ENCODE results near the gene GAS2L3.

The GAS2L3 gene

GRCh38 chr12:100564090-100564489, 9.4 kb upstream of the GAS2L3 start:
- H3K27ac Mint-ChIP-seq, result no peak overlapping the region
- no peaks in the 10 kb centered on the region for H3K9me3 Mint-ChIP-seq
- H3K4me3 Mint-ChIP-seq, result no peak overlapping the region
- H3K4me1 Mint-ChIP-seq (ENCODE audit: low read depth), result peaks cover 9% of the 10 kb centered on the region
- H3K27me3 Mint-ChIP-seq (ENCODE audit: low read depth), result peaks cover 19% of the 10 kb centered on the region
- H3K36me3 Mint-ChIP-seq (ENCODE audit: low read depth), result no peaks in the 10 kb centered on the region
- no peak for DNase-seq (ENCODE audit: low spot score)

- Mint-ChIP-seq H3K4me1 (ENCODE audit: low read depth) (peaks cover 9% of the 10 kb centered on the region), H3K9me3 (no peaks in the 10 kb centered on the region), H3K36me3 (ENCODE audit: low read depth) (no peaks in the 10 kb centered on the region), H3K27me3 (ENCODE audit: low read depth) (peaks cover 19% of the 10 kb centered on the region), H3K27ac (no peak overlapping the region), H3K4me3 (no peak overlapping the region)
- DNase-seq (ENCODE audit: low spot score), result no peak
Observed at GRCh38 chr12:100564905-100565467, 8.5 kb upstream of the GAS2L3 start.

- Mint-ChIP-seq H3K4me1 (ENCODE audit: low read depth) (peaks cover 9% of the 10 kb centered on the region), H3K27ac (no peak overlapping the region), H3K27me3 (ENCODE audit: low read depth) (peaks cover 19% of the 10 kb centered on the region), H3K36me3 (ENCODE audit: low read depth) (no peaks in the 10 kb centered on the region), H3K9me3 (no peaks in the 10 kb centered on the region), H3K4me3 (no peak overlapping the region)
- DNase-seq (ENCODE audit: low spot score), result no peak
Observed at GRCh38 chr12:100565987-100566545, 7.4 kb upstream of the GAS2L3 start.

GRCh38 chr12:100566887-100567637, 6.4 kb upstream of the GAS2L3 start:
- peak; percentile 24 for DNase-seq (ENCODE audit: low spot score)
- no peaks in the 10 kb centered on the region for H3K36me3 Mint-ChIP-seq (ENCODE audit: low read depth)
- no peak overlapping the region for H3K4me3 Mint-ChIP-seq
- H3K27ac Mint-ChIP-seq, result no peak overlapping the region
- no peaks in the 10 kb centered on the region for H3K9me3 Mint-ChIP-seq
- H3K4me1 Mint-ChIP-seq (ENCODE audit: low read depth), result peaks cover 9% of the 10 kb centered on the region
- peaks cover 19% of the 10 kb centered on the region for H3K27me3 Mint-ChIP-seq (ENCODE audit: low read depth)

GRCh38 chr12:100567945-100568344, 5.5 kb upstream of the GAS2L3 start:
- Mint-ChIP-seq H3K4me3 (no peak overlapping the region), H3K36me3 (ENCODE audit: low read depth) (no peaks in the 10 kb centered on the region), H3K27me3 (ENCODE audit: low read depth) (peaks cover 18% of the 10 kb centered on the region), H3K4me1 (ENCODE audit: low read depth) (peaks cover 9% of the 10 kb centered on the region), H3K27ac (no peak overlapping the region), H3K9me3 (no peaks in the 10 kb centered on the region)
- DNase-seq (ENCODE audit: low spot score), result no peak

GRCh38 chr12:100572184-100572583, 1.3 kb upstream of the GAS2L3 start:
- H3K27me3 Mint-ChIP-seq (ENCODE audit: low read depth), result peaks cover 19% of the 10 kb centered on the region
- H3K9me3 Mint-ChIP-seq, result no peaks in the 10 kb centered on the region
- peak overlapping the region; percentile 35 for H3K4me3 Mint-ChIP-seq
- no peaks in the 10 kb centered on the region for H3K36me3 Mint-ChIP-seq (ENCODE audit: low read depth)
- no peak overlapping the region for H3K27ac Mint-ChIP-seq
- H3K4me1 Mint-ChIP-seq (ENCODE audit: low read depth), result peaks cover 15% of the 10 kb centered on the region
- no peak for DNase-seq (ENCODE audit: low spot score)

- H3K9me3 Mint-ChIP-seq, result no peaks in the 10 kb centered on the region
- no peak for DNase-seq (ENCODE audit: low spot score)
- H3K27ac Mint-ChIP-seq, result no peak overlapping the region
Observed at GRCh38 chr12:100574187-100575074, 947 bp downstream of the GAS2L3 start.

GRCh38 chr12:100576331-100577036, 3.0 kb downstream of the GAS2L3 start:
- peaks cover 8% of the 10 kb centered on the region for H3K4me1 Mint-ChIP-seq (ENCODE audit: low read depth)
- no peak for DNase-seq (ENCODE audit: low spot score)
- H3K9me3 Mint-ChIP-seq, result no peaks in the 10 kb centered on the region
- H3K4me3 Mint-ChIP-seq, result no peak overlapping the region
- H3K36me3 Mint-ChIP-seq (ENCODE audit: low read depth), result no peaks in the 10 kb centered on the region
- no peak overlapping the region for H3K27ac Mint-ChIP-seq
- peaks cover 9% of the 10 kb centered on the region for H3K27me3 Mint-ChIP-seq (ENCODE audit: low read depth)

More at GRCh38 chr12:100574187-100575074, 947 bp downstream of the GAS2L3 start:
- Mint-ChIP-seq H3K4me3 (peak overlapping the region; percentile 94), H3K27me3 (ENCODE audit: low read depth) (peaks cover 9% of the 10 kb centered on the region), H3K4me1 (ENCODE audit: low read depth) (peaks cover 8% of the 10 kb centered on the region), H3K36me3 (ENCODE audit: low read depth) (no peaks in the 10 kb centered on the region)

GRCh38 chr12:100578923-100579322, 5.4 kb downstream of the GAS2L3 start:
- H3K9me3 Mint-ChIP-seq, result peaks cover 15% of the 10 kb centered on the region
- no peaks in the 10 kb centered on the region for H3K36me3 Mint-ChIP-seq (ENCODE audit: low read depth)
- H3K4me1 Mint-ChIP-seq (ENCODE audit: low read depth), result peaks cover 8% of the 10 kb centered on the region
- H3K4me3 Mint-ChIP-seq, result no peak overlapping the region
- H3K27me3 Mint-ChIP-seq (ENCODE audit: low read depth), result peaks cover 9% of the 10 kb centered on the region
- no peak overlapping the region for H3K27ac Mint-ChIP-seq
- no peak for DNase-seq (ENCODE audit: low spot score)

- peaks cover under 1% of the 10 kb centered on the region for H3K4me1 Mint-ChIP-seq (ENCODE audit: low read depth)
- peaks cover 2% of the 10 kb centered on the region for H3K27me3 Mint-ChIP-seq (ENCODE audit: low read depth)
- no peaks in the 10 kb centered on the region for H3K36me3 Mint-ChIP-seq (ENCODE audit: low read depth)
- H3K27ac Mint-ChIP-seq, result no peak overlapping the region
- H3K4me3 Mint-ChIP-seq, result no peak overlapping the region
- H3K9me3 Mint-ChIP-seq, result peaks cover 21% of the 10 kb centered on the region
- DNase-seq (ENCODE audit: low spot score), result no peak
Observed at GRCh38 chr12:100579844-100580243, 6.4 kb downstream of the GAS2L3 start.

- Mint-ChIP-seq H3K4me1 (ENCODE audit: low read depth) (no peaks in the 10 kb centered on the region), H3K36me3 (ENCODE audit: low read depth) (peaks cover 4% of the 10 kb centered on the region), H3K4me3 (no peak overlapping the region), H3K9me3 (peaks cover 50% of the 10 kb centered on the region), H3K27ac (no peak overlapping the region), H3K27me3 (ENCODE audit: low read depth) (no peaks in the 10 kb centered on the region)
- DNase-seq (ENCODE audit: low spot score), result no peak
Observed at GRCh38 chr12:100584256-100584655, 10.8 kb downstream of the GAS2L3 start.

- Mint-ChIP-seq H3K27ac (no peak overlapping the region), H3K4me1 (ENCODE audit: low read depth) (no peaks in the 10 kb centered on the region), H3K4me3 (no peak overlapping the region), H3K36me3 (ENCODE audit: low read depth) (no peaks in the 10 kb centered on the region), H3K27me3 (ENCODE audit: low read depth) (no peaks in the 10 kb centered on the region), H3K9me3 (peaks cover 16% of the 10 kb centered on the region)
- no peak for DNase-seq (ENCODE audit: low spot score)
Observed at GRCh38 chr12:100591979-100592378, 18.5 kb downstream of the GAS2L3 start.

GRCh38 chr12:100593490-100593889, 20.0 kb downstream of the GAS2L3 start:
- DNase-seq (ENCODE audit: low spot score), result no peak
- no peak overlapping the region for H3K4me3 Mint-ChIP-seq
- peaks cover 7% of the 10 kb centered on the region for H3K9me3 Mint-ChIP-seq
- H3K27me3 Mint-ChIP-seq (ENCODE audit: low read depth), result no peaks in the 10 kb centered on the region
- no peak overlapping the region for H3K27ac Mint-ChIP-seq
- no peaks in the 10 kb centered on the region for H3K4me1 Mint-ChIP-seq (ENCODE audit: low read depth)
- no peaks in the 10 kb centered on the region for H3K36me3 Mint-ChIP-seq (ENCODE audit: low read depth)
